Psoas muscle (tissue), 8 donors: ENCODE results near the gene SEC14L2. TPM values are rescaled to one million over a fixed set of nuclear protein-coding genes. Genes with fewer than 3 reads are reported as not detected.

ENCODE experiments used
- ATAC-seq, 4 donors: fragments of 200-7000 bp; cut with Tn5 transposase; one replicate each; pipeline ENCODE4 v1.9.1; 2020; ENCODE audit warnings: moderate library complexity in 3 of 4, mild to moderate bottlenecking in 2 of 4
- DNase-seq, 2 donors: peaks; one replicate each; pipeline ENCODE4 v3.0.0-alpha.2; 2020
- H3K27ac ChIP-seq: fragments of 200-600 bp; one replicate; pipeline ENCODE4 v1.8.0; 2022
- H3K27me3 ChIP-seq, 3 donors: fragments of 200-600 bp in 1 of 3; one replicate each; pipeline versions ENCODE4 v1.6.1 to v1.8.0; 2013 to 2022; ENCODE audit warnings: low read length in 2 of 3, mild to moderate bottlenecking in 2 of 3, moderate library complexity in 1 of 3; ENCODE audit not compliant: insufficient read depth in 3 of 3
- H3K36me3 ChIP-seq, 2 donors: fragments of 200-600 bp in 1 of 2; one replicate each; pipeline versions ENCODE4 v1.6.1 to v1.8.0; 2013 to 2022; ENCODE audit warnings: low read depth in 1 of 2, mild to moderate bottlenecking in 1 of 2, moderate library complexity in 1 of 2; ENCODE audit not compliant: insufficient read depth in 1 of 2
- H3K4me1 ChIP-seq: fragments of 200-600 bp; one replicate; pipeline ENCODE4 v1.8.0; 2022
- H3K4me3 ChIP-seq: fragments of 200-600 bp; one replicate; pipeline ENCODE4 v1.8.0; 2022; ENCODE audit warnings: mild to moderate bottlenecking
- H3K9me3 ChIP-seq: fragments of 200-600 bp; one replicate; pipeline ENCODE4 v1.8.0; 2022
- WGBS, 3 donors: extraction: QIAGEN DNeasy Blood & Tissue Kit; methylation state at CpG; one replicate each; pipeline versions ENCODE4 v1.1.6 to v1.1.7; 2013; 5-methylcytosine and 5-hydroxymethylcytosine counted together
- intact Hi-C, 2 donors: fragments of 100-400 bp; cut with DNase I; formaldehyde crosslinking; loops; one replicate each; pipeline versions ENCODE4 v1.11.0 to v1.14.2; 2022
- polyA plus RNA-seq, 3 donors: library from polyadenylated mRNA; stranded (reverse); fragments of 200-250 nt; gene quantifications; one replicate each; pipeline ENCODE4 v1.2.3, GENCODE V29; 2013
- total RNA-seq, 4 donors: library from RNA; stranded (reverse); fragmentation: NEBNext Ultra II Directional in 2 of 4; extraction: Animal tissue kit (Norgen Biotek cat#: 25700) in 2 of 4; gene quantifications; one replicate each; pipeline versions ENCODE4 v1.2.1 to v1.2.4, GENCODE V29; 2021 to 2023
- TF ChIP-seq, protein P1 (sequence below): fragments of 200-600 bp; IDR thresholded peaks from one replicate; pipeline ENCODE4 v1.8.0; 2022; ENCODE audit warnings: antibody characterized with exemption
- donor health status: healthy with polysubstance abuse.
- donor health status: DM: no; HTN: no; CAD: no; lungs with moderate emphysema.
- donor health status: Bipolar disorder and iron deficiency.
- donor health status: healthy.
- donor health status: DM: yes; HTN: yes; CAD: no.
- donor health status: DM: no; HTN: no; CAD: no.
- donor health status: DM: no; HTN: no; CAD: no.
- donor health status: DM: yes; HTN: yes; CAD: no.

The SEC14L2 gene
- total and polyA plus RNA-seq, 7 donors: 0.38 to 75.0 (median 1.9) TPM

DNA sequence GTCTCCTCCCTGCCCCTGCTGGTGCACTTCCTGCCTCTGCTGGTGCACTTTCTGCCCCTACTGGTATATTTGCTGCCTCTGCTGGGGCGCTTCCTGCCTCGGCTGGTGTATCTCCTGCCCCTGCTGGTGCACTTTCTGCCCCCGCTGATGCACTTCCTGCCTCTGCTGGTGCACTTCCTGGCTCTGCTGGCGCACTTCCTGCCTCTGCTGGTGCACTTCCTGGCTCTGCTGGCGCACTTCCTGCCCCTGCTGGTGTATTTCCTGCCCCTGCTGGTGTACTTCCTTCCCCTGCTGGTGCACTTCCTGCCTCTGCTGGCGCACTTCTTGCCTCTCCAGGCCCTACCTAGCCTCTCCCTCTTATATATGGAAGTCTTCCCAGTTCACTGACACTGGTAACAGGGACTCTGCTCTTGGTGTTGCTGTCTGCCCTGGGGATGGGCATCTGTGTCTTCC, 38.9 kb downstream of the SEC14L2 start:
- no peaks in the 10 kb centered on the region for H3K9me3 ChIP-seq
- no peaks in the 10 kb centered on the region for H3K4me1 ChIP-seq
- 79 to 82% (median 81%) methylated on average over 6 of the region's 6 CpGs for WGBS, 3 donors
- intact Hi-C loops: no loop called here
- H3K4me3 ChIP-seq: no peak overlapping the region
- H3K36me3 ChIP-seq: no peaks in the 10 kb centered on the region
- TF ChIP-seq, protein P1, sequence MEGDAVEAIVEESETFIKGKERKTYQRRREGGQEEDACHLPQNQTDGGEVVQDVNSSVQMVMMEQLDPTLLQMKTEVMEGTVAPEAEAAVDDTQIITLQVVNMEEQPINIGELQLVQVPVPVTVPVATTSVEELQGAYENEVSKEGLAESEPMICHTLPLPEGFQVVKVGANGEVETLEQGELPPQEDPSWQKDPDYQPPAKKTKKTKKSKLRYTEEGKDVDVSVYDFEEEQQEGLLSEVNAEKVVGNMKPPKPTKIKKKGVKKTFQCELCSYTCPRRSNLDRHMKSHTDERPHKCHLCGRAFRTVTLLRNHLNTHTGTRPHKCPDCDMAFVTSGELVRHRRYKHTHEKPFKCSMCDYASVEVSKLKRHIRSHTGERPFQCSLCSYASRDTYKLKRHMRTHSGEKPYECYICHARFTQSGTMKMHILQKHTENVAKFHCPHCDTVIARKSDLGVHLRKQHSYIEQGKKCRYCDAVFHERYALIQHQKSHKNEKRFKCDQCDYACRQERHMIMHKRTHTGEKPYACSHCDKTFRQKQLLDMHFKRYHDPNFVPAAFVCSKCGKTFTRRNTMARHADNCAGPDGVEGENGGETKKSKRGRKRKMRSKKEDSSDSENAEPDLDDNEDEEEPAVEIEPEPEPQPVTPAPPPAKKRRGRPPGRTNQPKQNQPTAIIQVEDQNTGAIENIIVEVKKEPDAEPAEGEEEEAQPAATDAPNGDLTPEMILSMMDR: no peak
- H3K27me3 ChIP-seq: peaks cover 0 to 5% (median 0%) of the 10 kb centered on the region in 3 donors
- ATAC-seq (no peak), DNase-seq (peak in 1 of 2 donors; percentile 64)
- H3K27ac ChIP-seq: peak overlapping the region; percentile 37

DNA sequence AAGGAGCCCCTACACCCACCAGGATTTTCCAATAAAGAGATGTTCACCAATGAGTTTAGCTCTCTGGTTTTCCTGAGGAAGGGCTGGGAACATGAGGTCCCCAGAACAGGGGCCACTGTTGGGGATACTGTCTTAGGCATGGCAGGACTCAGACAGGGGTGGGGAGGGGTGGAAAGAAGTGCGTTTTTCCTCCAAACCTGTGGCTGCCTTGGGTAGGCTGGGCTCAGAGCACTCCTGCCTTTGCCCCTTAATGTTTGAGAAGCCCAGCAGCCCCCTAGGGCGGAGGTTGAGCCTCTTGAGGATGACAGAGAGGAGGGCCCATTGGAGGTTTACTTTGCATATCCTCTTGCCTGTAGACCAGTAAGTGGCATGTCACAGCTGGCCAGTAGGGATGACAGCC, 39.4 kb downstream of the SEC14L2 start:
- Histone ChIP-seq H3K4me3 (no peak overlapping the region), H3K36me3 (no peaks in the 10 kb centered on the region), H3K4me1 (no peaks in the 10 kb centered on the region), H3K9me3 (no peaks in the 10 kb centered on the region), H3K27me3 (peaks cover 0 to 5% (median 0%) of the 10 kb centered on the region in 3 donors), H3K27ac (peak overlapping the region; percentile 37)
- ATAC-seq (no peak), DNase-seq (no peak)
- intact Hi-C loops: no loop called here
- TF ChIP-seq, protein P1: no peak
- WGBS, 3 donors: 71 to 75% (median 74%) methylated on average over 2 of the region's 2 CpGs

GRCh38 chr22:30438559-30438958, 41.7 kb downstream of the SEC14L2 start:
- Histone ChIP-seq H3K27me3 (peaks cover 0 to 5% (median 0%) of the 10 kb centered on the region in 3 donors), H3K4me1 (no peaks in the 10 kb centered on the region), H3K27ac (no peak overlapping the region), H3K4me3 (no peak overlapping the region), H3K9me3 (no peaks in the 10 kb centered on the region), H3K36me3 (no peaks in the 10 kb centered on the region)
- ATAC-seq: no peak
- TF ChIP-seq, protein P1: no peak
- no peak for DNase-seq
- intact Hi-C loops: no loop called here
- 76 to 85% (median 84%) methylated on average over 3 of the region's 3 CpGs for WGBS, 3 donors

DNA sequence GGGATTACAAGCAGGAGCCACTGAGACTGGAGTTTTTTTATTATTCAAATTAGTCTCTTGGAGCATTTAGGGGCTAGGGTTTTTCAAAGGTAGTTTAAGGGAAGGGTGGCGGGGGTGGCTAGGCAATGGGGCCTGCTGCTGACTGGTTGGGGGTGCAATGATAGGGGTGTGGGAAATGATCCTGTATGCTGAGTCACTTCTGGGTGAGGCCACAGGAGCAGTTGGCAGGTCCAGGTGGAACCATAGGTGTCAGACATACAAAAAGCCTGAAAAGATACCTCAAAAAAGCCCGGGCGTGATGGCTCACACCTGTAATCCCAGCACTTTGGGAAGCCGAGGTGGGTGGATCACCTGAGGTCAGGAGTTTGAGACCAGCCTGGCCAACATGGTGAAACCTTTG, 42.4 kb downstream of the SEC14L2 start:
- H3K27me3 ChIP-seq: peaks cover 0 to 5% (median 0%) of the 10 kb centered on the region in 3 donors
- no peaks in the 10 kb centered on the region for H3K4me1 ChIP-seq
- no peaks in the 10 kb centered on the region for H3K9me3 ChIP-seq
- no peaks in the 10 kb centered on the region for H3K36me3 ChIP-seq
- intact Hi-C loops: no loop called here
- 90 to 94% (median 92%) methylated on average over 4 of the region's 4 CpGs for WGBS, 3 donors
- H3K27ac ChIP-seq: no peak overlapping the region
- no peak overlapping the region for H3K4me3 ChIP-seq
- TF ChIP-seq, protein P1: no peak
- DNase-seq (no peak), ATAC-seq (no peak)

GRCh38 chr22:30439836-30440235, 43.0 kb downstream of the SEC14L2 start:
- H3K9me3 ChIP-seq: no peaks in the 10 kb centered on the region
- H3K27me3 ChIP-seq: peaks cover 0 to 5% (median 0%) of the 10 kb centered on the region in 3 donors
- ATAC-seq: no peak
- intact Hi-C loops: no loop called here
- no peaks in the 10 kb centered on the region for H3K4me1 ChIP-seq
- TF ChIP-seq, protein P1: no peak
- H3K36me3 ChIP-seq: no peaks in the 10 kb centered on the region
- no peak overlapping the region for H3K4me3 ChIP-seq
- 74 to 79% (median 77%) methylated on average over 11 of the region's 11 CpGs for WGBS, 3 donors
- no peak overlapping the region for H3K27ac ChIP-seq
- DNase-seq: no peak
